Activated CD8-positive, alpha-beta memory T cell treated with anti-CD3 and anti-CD28 coated beads, Interleukin-2, amount 10 ng/mL, durations not matched to agents 7 days and 5 days (primary cell): ENCODE measurements around the gene ZBTB8A. TPM values are rescaled to one million over a fixed set of nuclear protein-coding genes. Genes with fewer than 3 reads are reported as not detected.
"Not testable (repeated sequence)": the region's sequence is repeated elsewhere in the genome, so short reads cannot be mapped to it uniquely, and the experiment has no call there.

Experiments used
- ATAC-seq: fragments of 150-1000 bp; cut with Tn5 transposase; one replicate; pipeline ENCODE4 v1.10.0; 2021; ENCODE audit warnings: moderate library complexity
- CTCF ChIA-PET: fragments of 350-600 bp; sonication (Branson Sonifier 250); formaldehyde crosslinking; loops from one replicate; lab custom pipeline; 2021; ENCODE audit warnings: antibody characterized with exemption; lab: Charles Lee
- DNase-seq: peaks from one replicate; pipeline ENCODE4 v3.0.0-alpha.2; 2020
- H3K27ac Mint-ChIP-seq: one replicate; pipeline ENCODE4 v1.8.0; 2021; ENCODE audit warnings: mild to moderate bottlenecking, mixed read lengths
- H3K27me3 Mint-ChIP-seq: one replicate; pipeline ENCODE4 v1.8.0; 2021; ENCODE audit warnings: mixed read lengths
- H3K36me3 Mint-ChIP-seq: one replicate; pipeline ENCODE4 v1.8.0; 2021; ENCODE audit warnings: mild to moderate bottlenecking, mixed read lengths
- H3K4me1 Mint-ChIP-seq: one replicate; pipeline ENCODE4 v1.8.0; 2021; ENCODE audit warnings: mixed read lengths
- H3K4me3 Mint-ChIP-seq: one replicate; pipeline ENCODE4 v1.8.0; 2021; ENCODE audit warnings: mild to moderate bottlenecking, moderate library complexity, mixed read lengths
- H3K9me3 Mint-ChIP-seq: one replicate; pipeline ENCODE4 v1.8.0; 2022; ENCODE audit warnings: low read depth, mixed read lengths
- total RNA-seq, 2 experiments: library from RNA; stranded (reverse); gene quantifications; one replicate each; pipeline ENCODE4 v1.2.3, GENCODE V29; 2021

ZBTB8A gene
- total RNA-seq, 2 experiments from 2014 or later = 0.23 TPM; not detected in 1

DNA sequence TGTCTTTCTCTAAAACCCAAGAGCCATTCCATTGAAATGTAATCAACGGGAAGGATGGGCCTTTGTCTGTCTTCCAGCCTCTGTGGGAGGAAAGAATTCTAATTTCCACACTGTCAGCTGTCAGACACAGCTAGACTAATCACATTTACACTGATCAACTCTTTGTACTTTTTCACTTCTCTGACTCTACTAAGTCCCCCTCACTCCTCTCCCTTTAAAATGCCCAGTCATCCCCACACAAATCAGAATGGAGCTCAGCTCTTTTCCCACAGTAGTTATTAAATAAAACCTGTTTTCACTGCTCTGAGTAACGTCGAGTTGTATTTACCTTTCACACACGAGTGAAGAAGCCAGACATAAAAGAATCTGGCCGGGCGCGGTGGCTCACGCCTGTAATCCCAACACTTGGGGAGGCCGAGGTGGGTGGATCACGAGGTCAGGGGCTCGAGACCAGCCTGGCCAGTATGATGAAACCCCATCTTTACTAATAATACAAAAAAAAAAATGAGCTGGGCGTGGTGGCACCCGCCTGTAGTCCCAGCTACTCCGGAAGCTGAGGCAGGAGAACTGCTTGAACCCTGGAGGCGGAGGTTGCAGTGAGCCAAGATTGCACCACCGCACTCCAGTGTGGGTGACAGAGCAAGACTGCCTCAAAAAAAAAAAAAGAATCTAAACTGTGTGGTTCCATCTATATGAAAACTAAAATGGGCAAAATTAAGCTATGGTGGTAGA is 97.9 kb downstream of the ZBTB8A start:
- Mint-ChIP-seq H3K27me3 (no peaks in the 10 kb centered on the region), H3K27ac (no peak overlapping the region), H3K4me3 (no peak overlapping the region), H3K36me3 (peaks cover 21% of the 10 kb centered on the region), H3K9me3 (no peaks in the 10 kb centered on the region), H3K4me1 (peaks cover 11% of the 10 kb centered on the region)
- no peak for DNase-seq
- CTCF ChIA-PET = interaction anchor here (0.7 to 1.5 kb wide), 3 partner anchors 17 to 117 kb away, joined by 3 to 4 read pairs (median 3); no protein-coding TSS in a partner anchor
- ATAC-seq = no peak

DNA sequence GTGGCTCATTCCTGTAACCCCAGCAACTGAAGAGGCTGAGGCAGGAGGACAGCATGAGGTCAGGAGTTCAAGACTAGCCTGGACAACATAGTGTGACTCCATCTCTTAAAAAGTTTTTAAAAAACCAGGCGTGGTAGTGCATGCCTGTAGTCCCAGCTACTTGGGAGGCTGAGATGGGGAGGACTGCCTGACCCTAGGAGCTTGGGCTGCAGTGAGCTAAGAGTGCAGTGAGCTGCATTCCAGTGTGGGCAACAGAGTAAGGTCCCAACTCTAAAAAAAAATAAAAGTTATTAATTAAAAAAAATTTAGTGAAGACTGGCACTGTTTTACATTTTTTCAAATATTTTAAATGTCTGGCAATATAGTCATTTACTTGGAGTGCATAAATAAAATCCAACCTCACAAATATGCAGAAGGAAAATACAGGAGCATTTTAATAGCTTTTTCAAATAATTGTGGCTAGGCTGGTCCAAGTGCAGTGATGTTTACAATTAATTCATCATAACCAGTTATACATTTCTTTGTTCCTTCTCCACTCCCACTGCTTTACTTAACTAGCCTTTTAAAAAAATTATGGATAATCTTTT is 100.4 kb downstream of the ZBTB8A start:
- no peak for DNase-seq
- CTCF ChIA-PET = no interaction called here
- H3K27me3 Mint-ChIP-seq = no peaks in the 10 kb centered on the region
- H3K4me1 Mint-ChIP-seq = peaks cover 5% of the 10 kb centered on the region
- H3K4me3 Mint-ChIP-seq = no peak overlapping the region
- H3K9me3 Mint-ChIP-seq = no peaks in the 10 kb centered on the region
- peaks cover 14% of the 10 kb centered on the region for H3K36me3 Mint-ChIP-seq
- ATAC-seq = no peak
- H3K27ac Mint-ChIP-seq = no peak overlapping the region

DNA sequence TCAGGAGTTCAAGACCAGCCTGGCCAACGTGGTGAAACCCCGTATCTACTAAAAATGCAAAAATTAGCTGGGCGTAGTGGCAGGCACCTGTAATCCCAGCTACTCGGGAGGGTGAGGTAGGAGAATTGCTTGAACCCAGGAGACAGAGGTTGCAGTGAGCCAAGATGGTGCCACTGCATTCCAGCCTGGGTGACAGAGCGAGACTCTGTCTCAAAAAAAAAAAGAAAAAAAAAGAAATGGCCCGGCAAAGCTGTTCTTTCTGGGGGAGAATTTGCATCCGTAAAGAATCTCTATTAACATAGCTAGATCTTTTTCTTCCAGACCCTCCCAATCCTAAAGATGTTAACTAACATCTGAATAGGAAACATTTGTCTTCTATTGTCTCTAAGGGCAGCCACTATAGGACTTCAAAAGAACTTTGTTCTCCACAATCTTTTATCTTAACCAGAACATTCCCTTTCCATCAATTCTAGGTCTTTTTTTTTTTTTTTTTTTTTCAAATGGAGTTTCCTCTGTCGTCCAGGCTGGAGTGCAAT is 103.1 kb downstream of the ZBTB8A start:
- CTCF ChIA-PET = interaction anchor here (0.7 kb wide), 1 partner anchor 160 kb away, joined by 4 read pairs; no protein-coding TSS in a partner anchor
- not testable (repeated sequence) for H3K27me3 Mint-ChIP-seq, H3K4me1 Mint-ChIP-seq, H3K27ac Mint-ChIP-seq, DNase-seq, H3K9me3 Mint-ChIP-seq, ATAC-seq, H3K4me3 Mint-ChIP-seq
- peaks cover 11% of the 10 kb centered on the region for H3K36me3 Mint-ChIP-seq

DNA sequence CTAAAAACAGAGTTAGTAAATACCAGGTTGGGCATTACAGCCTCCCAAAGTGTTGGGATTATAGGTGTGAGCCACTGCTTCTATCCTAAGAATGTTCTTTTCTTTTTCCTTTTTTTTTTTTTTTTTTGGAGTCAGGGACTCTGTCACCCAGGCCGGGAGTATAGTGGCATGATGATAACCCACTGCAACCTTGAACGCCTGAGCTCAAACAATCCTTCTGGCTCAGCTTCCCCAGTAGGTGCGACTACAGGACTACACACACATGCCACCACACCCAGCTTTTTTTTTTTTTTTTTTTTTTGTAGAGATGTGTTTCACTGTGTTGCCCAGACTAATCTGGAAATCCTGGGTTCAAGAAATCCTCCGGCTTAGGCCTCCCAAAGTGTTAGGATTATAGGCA is 105.2 kb downstream of the ZBTB8A start:
- CTCF ChIA-PET = no interaction called here
- Mint-ChIP-seq H3K4me1 (peaks cover 17% of the 10 kb centered on the region), H3K27ac (peak overlapping the region; percentile 1), H3K4me3 (no peak overlapping the region), H3K36me3 (peaks cover 14% of the 10 kb centered on the region), H3K27me3 (no peaks in the 10 kb centered on the region), H3K9me3 (no peaks in the 10 kb centered on the region)
- no peak for ATAC-seq
- DNase-seq = no peak

DNA sequence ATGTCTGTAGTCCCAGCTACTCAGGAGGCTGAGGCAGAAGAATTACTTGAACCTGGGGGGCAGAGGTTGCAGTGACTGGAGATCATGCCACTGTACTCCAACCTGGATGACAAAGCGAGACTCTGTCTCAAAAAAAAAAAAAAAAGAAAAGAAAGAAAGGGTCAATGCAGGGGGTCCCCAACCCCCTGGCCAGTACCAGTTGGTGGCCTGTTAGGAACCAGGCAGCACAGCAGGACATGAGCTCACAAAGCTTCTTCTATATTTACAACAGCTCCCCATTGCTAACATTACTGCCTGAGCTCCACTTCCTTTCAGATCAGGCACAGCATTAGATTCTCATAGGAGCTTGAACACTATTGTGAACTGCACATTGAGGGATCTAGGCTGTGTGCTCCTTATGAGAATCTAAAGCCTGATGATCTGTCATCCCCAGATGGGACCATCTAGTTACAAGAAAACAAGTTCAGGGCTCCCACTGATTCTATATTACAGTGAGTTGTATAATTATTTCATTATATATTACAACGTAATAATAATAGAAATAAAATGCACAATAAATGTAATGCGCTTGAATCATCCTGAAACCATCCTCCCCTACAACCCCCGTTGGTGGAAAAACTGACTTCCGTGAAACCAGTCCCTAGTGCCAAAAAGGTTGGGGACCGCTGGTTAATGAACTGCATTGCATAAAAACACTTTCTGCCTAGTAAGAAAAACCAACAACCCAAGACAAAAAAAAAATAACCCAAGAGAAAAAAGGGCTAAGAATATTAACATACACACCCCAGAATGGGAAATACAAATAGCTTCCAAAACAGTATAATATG is 108.3 kb downstream of the ZBTB8A start:
- CTCF ChIA-PET = interaction anchor here (0.7 to 2.1 kb wide), 2 partner anchors 20 to 1247 kb away, joined by 3 to 6 read pairs; no protein-coding TSS in a partner anchor
- H3K4me1 Mint-ChIP-seq = peaks cover 25% of the 10 kb centered on the region
- H3K36me3 Mint-ChIP-seq = peaks cover 28% of the 10 kb centered on the region
- peak overlapping the region; percentile 63 for H3K27ac Mint-ChIP-seq
- DNase-seq = peak; percentile 49
- H3K4me3 Mint-ChIP-seq = peak overlapping the region; percentile 90
- no peaks in the 10 kb centered on the region for H3K27me3 Mint-ChIP-seq
- H3K9me3 Mint-ChIP-seq = no peaks in the 10 kb centered on the region
- ATAC-seq = no peak

DNA sequence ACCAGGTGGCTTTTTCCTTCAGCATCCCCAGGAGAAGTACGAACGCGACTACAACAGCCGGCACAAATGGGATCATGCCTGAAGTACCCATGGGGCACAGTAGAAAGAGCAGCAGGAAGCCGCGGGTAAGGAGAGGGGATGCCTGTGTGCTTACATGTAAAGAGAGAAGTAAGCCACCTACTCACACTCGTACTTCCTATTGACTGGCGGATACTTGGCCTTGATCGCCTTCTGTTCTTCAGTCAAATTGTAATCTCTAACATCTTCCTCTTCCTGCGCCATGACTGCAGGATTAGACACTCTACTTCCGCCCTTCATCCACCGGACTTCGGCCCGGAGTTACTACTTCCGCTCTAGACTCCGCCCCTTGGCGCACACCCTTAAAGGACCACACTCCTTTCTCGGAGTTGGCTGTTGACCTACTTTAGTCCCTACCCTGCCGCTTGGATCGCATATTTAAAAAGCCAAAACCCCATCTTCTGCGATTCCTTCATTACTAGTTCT is 111.1 kb downstream of the ZBTB8A start, which contains the start of gene ZBTB8OS:
TSS of gene ZBTB8OS (minus strand) at position 303 of the 504 bp plus-strand sequence. CDS start at position 282, 21 bp downstream.
- H3K9me3 Mint-ChIP-seq = no peaks in the 10 kb centered on the region
- peak; percentile 75 for ATAC-seq
- H3K27me3 Mint-ChIP-seq = no peaks in the 10 kb centered on the region
- peak within 1 kb of the TSS; percentile 99 for H3K27ac Mint-ChIP-seq
- peak within 1 kb of the TSS; percentile 90 for H3K4me3 Mint-ChIP-seq
- peaks cover 49% of the 10 kb centered on the region for H3K4me1 Mint-ChIP-seq
- CTCF ChIA-PET = interaction anchor here (0.7 to 2.5 kb wide), 6 partner anchors 23 to 315 kb away, joined by 3 to 14 read pairs (median 4); partner anchors contain the start of gene MARCKSL1
- peaks cover 44% of the 10 kb centered on the region for H3K36me3 Mint-ChIP-seq
- DNase-seq = peak; percentile 94

DNA sequence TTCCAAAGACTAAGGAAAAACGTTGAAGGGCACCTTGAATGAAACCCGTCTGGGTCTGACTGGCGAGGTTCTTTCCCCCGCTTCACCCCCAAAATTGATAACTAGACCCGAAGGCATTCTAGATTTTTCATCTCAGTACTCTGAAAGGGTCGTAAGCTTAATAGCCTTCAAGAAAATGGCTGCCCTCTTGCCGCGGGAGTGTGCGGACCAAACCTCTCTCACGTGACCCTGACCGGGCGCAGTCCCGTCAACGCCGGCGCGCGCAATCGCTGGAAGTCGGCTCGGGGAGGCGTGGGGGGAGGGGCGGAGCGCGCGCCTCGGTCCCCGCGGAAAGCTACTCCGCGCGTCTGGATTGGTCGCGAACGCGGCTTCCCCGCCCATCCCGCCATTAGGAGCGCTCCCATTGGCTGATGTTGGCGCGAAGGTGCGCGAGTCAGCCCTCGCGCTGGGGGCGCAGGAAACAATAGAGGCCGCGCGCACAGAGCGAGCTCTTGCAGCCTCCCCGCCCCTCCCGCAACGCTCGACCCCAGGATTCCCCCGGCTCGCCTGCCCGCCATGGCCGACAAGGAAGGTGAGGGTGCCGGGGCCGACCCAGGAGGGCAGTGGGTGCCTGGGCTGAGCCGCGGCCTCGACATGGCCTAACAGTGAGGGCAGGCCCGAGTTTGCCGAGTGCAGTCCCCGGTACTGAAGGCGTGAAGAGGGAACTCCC is 111.7 kb downstream of the ZBTB8A start, which contains the start of gene RBBP4:
TSS of gene RBBP4 (plus strand) at position 457 of the 709 bp plus-strand sequence. CDS start at position 556, 99 bp downstream.
- DNase-seq (peak; percentile 99), ATAC-seq (peak; percentile 91)
- H3K27ac Mint-ChIP-seq = peak within 1 kb of the TSS; percentile 99
- H3K36me3 Mint-ChIP-seq = peaks cover 47% of the 10 kb centered on the region
- peaks cover 52% of the 10 kb centered on the region for H3K4me1 Mint-ChIP-seq
- H3K4me3 Mint-ChIP-seq = peak within 1 kb of the TSS; percentile 90
- no peaks in the 10 kb centered on the region for H3K27me3 Mint-ChIP-seq
- CTCF ChIA-PET = interaction anchor here (0.8 to 2.5 kb wide), 4 partner anchors 13 to 133 kb away, joined by 4 to 14 read pairs (median 4); no protein-coding TSS in a partner anchor
- no peaks in the 10 kb centered on the region for H3K9me3 Mint-ChIP-seq

DNA sequence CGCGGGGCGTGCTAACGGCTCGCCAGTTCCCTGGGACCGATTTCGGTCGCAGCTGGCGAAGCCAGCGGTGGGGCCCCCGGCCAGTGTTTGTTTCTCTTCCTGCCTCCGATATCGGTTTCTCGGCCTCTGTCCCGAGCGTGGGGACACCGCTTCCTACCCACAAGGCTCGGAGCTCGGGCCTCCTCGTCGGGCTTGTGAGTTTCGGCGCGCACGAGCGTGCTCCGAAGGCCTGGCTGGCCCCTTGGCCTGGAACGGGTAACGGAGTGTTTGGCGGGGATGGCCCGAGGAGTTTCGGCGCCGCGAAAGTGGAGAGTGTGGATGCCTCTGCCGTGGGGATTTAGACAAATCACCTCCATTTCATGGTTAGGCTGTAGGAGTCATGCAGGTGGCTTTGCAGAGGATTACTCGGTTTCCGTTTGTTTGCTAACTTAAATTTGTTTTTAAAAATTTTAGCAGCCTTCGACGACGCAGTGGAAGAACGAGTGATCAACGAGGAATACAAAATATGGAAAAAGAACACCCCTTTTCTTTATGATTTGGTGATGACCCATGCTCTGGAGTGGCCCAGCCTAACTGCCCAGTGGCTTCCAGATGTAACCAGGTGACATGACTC is 112.3 kb downstream of the ZBTB8A start:
- H3K4me1 Mint-ChIP-seq = peaks cover 55% of the 10 kb centered on the region
- peaks cover 49% of the 10 kb centered on the region for H3K36me3 Mint-ChIP-seq
- no peaks in the 10 kb centered on the region for H3K27me3 Mint-ChIP-seq
- no peak for DNase-seq
- peak overlapping the region; percentile 90 for H3K4me3 Mint-ChIP-seq
- no peaks in the 10 kb centered on the region for H3K9me3 Mint-ChIP-seq
- ATAC-seq = peak; percentile 5
- H3K27ac Mint-ChIP-seq = peak overlapping the region; percentile 99
- CTCF ChIA-PET = interaction anchor here (0.8 to 2.5 kb wide), 4 partner anchors 13 to 134 kb away, joined by 4 to 14 read pairs (median 4); no protein-coding TSS in a partner anchor

DNA sequence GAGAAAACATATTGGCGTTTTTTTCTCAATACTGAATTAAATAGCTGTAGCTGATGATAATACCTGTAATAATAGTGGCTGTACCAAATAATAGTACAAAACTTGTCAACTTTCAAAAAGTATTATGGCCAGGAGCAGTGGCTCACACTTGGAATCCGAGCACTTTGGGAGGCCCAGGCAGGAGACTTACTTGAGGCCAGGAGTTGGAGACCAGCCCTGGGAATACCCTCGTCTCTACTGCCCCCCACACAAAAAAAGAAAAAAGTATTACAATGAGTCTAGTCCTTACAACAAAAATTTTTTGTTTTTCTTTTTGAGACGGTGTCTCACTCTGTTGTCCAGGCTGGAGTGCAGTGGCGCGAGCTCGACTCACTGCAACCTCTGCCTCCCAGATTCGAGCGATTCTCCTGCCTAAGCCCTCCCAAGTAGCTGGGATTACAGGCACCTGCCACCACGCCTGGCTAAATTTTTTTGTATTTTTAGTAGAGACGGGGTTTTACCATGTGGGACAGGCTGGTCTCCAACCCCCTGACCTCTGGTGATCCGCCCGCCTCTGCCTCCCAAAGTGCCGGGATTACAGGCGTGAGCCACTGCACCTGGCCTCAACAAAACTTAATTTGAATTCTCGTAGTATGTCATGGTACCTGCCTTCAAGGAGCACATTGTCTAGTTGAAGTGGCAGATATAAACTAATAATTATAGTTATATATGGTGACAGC is 113.2 kb downstream of the ZBTB8A start:
- CTCF ChIA-PET = interaction anchor here (2.5 kb wide), 1 partner anchor 132 kb away, joined by 14 read pairs; no protein-coding TSS in a partner anchor
- ATAC-seq = no peak
- no peaks in the 10 kb centered on the region for H3K9me3 Mint-ChIP-seq
- no peaks in the 10 kb centered on the region for H3K27me3 Mint-ChIP-seq
- peak overlapping the region; percentile 99 for H3K27ac Mint-ChIP-seq
- H3K4me3 Mint-ChIP-seq = peak overlapping the region; percentile 90
- DNase-seq = no peak
- H3K36me3 Mint-ChIP-seq = peaks cover 56% of the 10 kb centered on the region
- H3K4me1 Mint-ChIP-seq = peaks cover 59% of the 10 kb centered on the region
